Gastroesophageal sphincter (tissue), 4 donors: Measurements from ENCODE around the gene CADM1. TPM values are rescaled to one million over a fixed set of nuclear protein-coding genes. Genes with fewer than 3 reads are reported as not detected.

Source experiments
- ATAC-seq: fragments of 150-250 bp; one replicate; pipeline ENCODE4 v1.9.1; 2016; ENCODE audit warnings: mild to moderate bottlenecking, moderate library complexity
- H3K27ac ChIP-seq, 4 donors: fragments of 200-600 bp; sonication (generic) in 3 of 4; 1 replicate in 3 of 4; 2 replicates in 1 of 4; pipeline ENCODE4 v1.5.1; 2016 to 2019
- H3K27me3 ChIP-seq: fragments of 200-600 bp; sonication (generic); one replicate; pipeline ENCODE4 v1.5.1; 2019
- H3K36me3 ChIP-seq, 2 donors: fragments of 200-600 bp; sonication (generic); one replicate each; pipeline ENCODE4 v1.5.1; 2019; ENCODE audit warnings: control low read depth in 1 of 2
- H3K4me1 ChIP-seq, 3 donors: fragments of 200-600 bp; sonication (generic); 1 replicate in 2 of 3; 2 replicates in 1 of 3; pipeline ENCODE4 v1.5.1; 2016 to 2019; ENCODE audit warnings: control low read depth in 2 of 3
- H3K4me3 ChIP-seq, 2 donors: fragments of 200-600 bp; sonication (generic); one replicate each; pipeline ENCODE4 v1.5.1; 2019; ENCODE audit warnings: mild to moderate bottlenecking in 1 of 2, moderate library complexity in 1 of 2
- H3K9me3 ChIP-seq, 3 donors: fragments of 200-600 bp; sonication (generic); one replicate each; pipeline ENCODE4 v1.5.1; 2017 to 2019; ENCODE audit warnings: control low read depth in 2 of 3
- CTCF ChIP-seq, 4 experiments: fragments of 200-600 bp in 2 of 4; fragments of 450-650 bp in 2 of 4; sonication (generic) in 1 of 4; IDR thresholded peaks; one replicate each; pipeline ENCODE4 v1.5.1; 2017 to 2019; ENCODE audit warnings: antibody characterized with exemption in 4 of 4, mild to moderate bottlenecking in 2 of 4, moderate library complexity in 2 of 4
- EP300 ChIP-seq: sonication (generic); formaldehyde crosslinking; IDR thresholded peaks from one replicate; pipeline ENCODE4 v1.6.1; 2017; ENCODE audit warnings: antibody characterized with exemption, mild to moderate bottlenecking
- POLR2A ChIP-seq, 2 donors: fragments of 450-650 bp; IDR thresholded peaks; one replicate each; pipeline ENCODE4 v1.6.1; 2017; ENCODE audit warnings: antibody characterized with exemption in 2 of 2, mild to moderate bottlenecking in 2 of 2, moderate library complexity in 1 of 2
- POLR2AphosphoS5 ChIP-seq: sonication (generic); formaldehyde crosslinking; IDR thresholded peaks from one replicate; pipeline ENCODE4 v1.6.1; 2017; ENCODE audit warnings: antibody characterized with exemption
- WGBS, 2 donors: methylation state at CpG; one replicate each; pipeline ENCODE4 v1.1.5; 2018; ENCODE audit warnings: low coverage in 1 of 2; 5-methylcytosine and 5-hydroxymethylcytosine counted together
- total RNA-seq, 4 donors: library from RNA; depleted of rRNA; stranded (reverse); fragments of >200 nt; gene quantifications; one replicate each; pipeline ENCODE4 v1.1.0, GENCODE V29; 2016

Gene CADM1
- total RNA-seq, 4 donors from 2014 or later: 10.4 to 23.5 (median 17.1) TPM

- H3K9me3 ChIP-seq: no peaks in the 10 kb centered on the region
- peaks cover 0 to 11% (median 0%) of the 10 kb centered on the region in 3 donors for H3K4me1 ChIP-seq
- H3K27me3 ChIP-seq: no peaks in the 10 kb centered on the region
- no peak for TF ChIP-seq EP300
- TF ChIP-seq CTCF (IDR thresholded peaks at IDR 0.05): no peak
- TF ChIP-seq POLR2A (IDR thresholded peaks at IDR 0.05): no peak
- TF ChIP-seq POLR2AphosphoS5: no peak
- no peaks in the 10 kb centered on the region for H3K36me3 ChIP-seq
- no peak overlapping the region for H3K4me3 ChIP-seq
- H3K27ac ChIP-seq: no peak overlapping the region
- WGBS, 2 donors: 30 to 51% methylated on average over 5 of the region's 5 CpGs
- ATAC-seq: no peak
Observed at GRCh38 chr11:115263799-115264656, 240.2 kb downstream of the CADM1 start.

GRCh38 chr11:115258216-115258615 is 246.0 kb downstream of the CADM1 start:
- peaks cover 0 to 12% (median 0%) of the 10 kb centered on the region in 3 donors for H3K4me1 ChIP-seq
- WGBS, 2 donors: 84 to 94% methylated on average over 3 to 5 of the region's 5 CpGs
- TF ChIP-seq CTCF (IDR thresholded peaks at IDR 0.05): no peak
- TF ChIP-seq EP300: no peak
- no peak for TF ChIP-seq POLR2A (IDR thresholded peaks at IDR 0.05)
- no peak for TF ChIP-seq POLR2AphosphoS5
- no peak for ATAC-seq
- no peak overlapping the region for H3K27ac ChIP-seq
- no peaks in the 10 kb centered on the region for H3K36me3 ChIP-seq
- no peaks in the 10 kb centered on the region for H3K9me3 ChIP-seq
- no peaks in the 10 kb centered on the region for H3K27me3 ChIP-seq
- H3K4me3 ChIP-seq: no peak overlapping the region

- TF ChIP-seq EP300 (no peak), POLR2A (IDR thresholded peaks at IDR 0.05) (no peak), POLR2AphosphoS5 (no peak), CTCF (IDR thresholded peaks at IDR 0.05) (no peak)
- Histone ChIP-seq H3K27me3 (no peaks in the 10 kb centered on the region), H3K27ac (no peak overlapping the region), H3K36me3 (no peaks in the 10 kb centered on the region), H3K4me3 (no peak overlapping the region), H3K4me1 (peaks cover 0 to 12% (median 0%) of the 10 kb centered on the region in 3 donors), H3K9me3 (no peaks in the 10 kb centered on the region)
- WGBS, 2 donors: 44 to 83% methylated on average over 1 to 3 of the region's 4 CpGs
- no peak for ATAC-seq
Observed at GRCh38 chr11:115257678-115258077, 246.5 kb downstream of the CADM1 start.

- no peak for ATAC-seq
- H3K4me3 ChIP-seq: no peak overlapping the region
- H3K36me3 ChIP-seq: no peaks in the 10 kb centered on the region
- no peak for TF ChIP-seq POLR2A (IDR thresholded peaks at IDR 0.05)
- TF ChIP-seq POLR2AphosphoS5: no peak
- no peak for TF ChIP-seq CTCF (IDR thresholded peaks at IDR 0.05)
- no peak for TF ChIP-seq EP300
- H3K27me3 ChIP-seq: no peaks in the 10 kb centered on the region
- H3K4me1 ChIP-seq: peaks cover 0 to 12% (median 0%) of the 10 kb centered on the region in 3 donors
- no peak overlapping the region for H3K27ac ChIP-seq
- no peaks in the 10 kb centered on the region for H3K9me3 ChIP-seq
Observed at GRCh38 chr11:115257270-115257669, 246.9 kb downstream of the CADM1 start.
